Gastrocnemius medialis (tissue), 4 donors: Measurements from ENCODE around the gene KIF1B.

Source experiments
- POLR2A ChIP-seq, 2 donors: fragments of 450-650 bp; IDR thresholded peaks; one replicate each; pipeline ENCODE4 v1.6.1; 2017; ENCODE audit warnings: antibody characterized with exemption in 2 of 2, mild to moderate bottlenecking in 2 of 2, moderate library complexity in 2 of 2
- TF ChIP-seq, protein P1 (sequence below), 5 experiments: fragments of 450-650 bp in 3 of 5; fragments of 200-600 bp in 2 of 5; sonication (generic) in 2 of 5; IDR thresholded peaks in 4 of 5; conservative IDR thresholded peaks in 1 of 5; 1 replicate in 4 of 5; 2 replicates in 1 of 5; pipeline ENCODE4 v1.5.1; 2016 to 2019; ENCODE audit warnings: antibody characterized with exemption in 5 of 5, mild to moderate bottlenecking in 3 of 5, moderate library complexity in 3 of 5

DNA sequence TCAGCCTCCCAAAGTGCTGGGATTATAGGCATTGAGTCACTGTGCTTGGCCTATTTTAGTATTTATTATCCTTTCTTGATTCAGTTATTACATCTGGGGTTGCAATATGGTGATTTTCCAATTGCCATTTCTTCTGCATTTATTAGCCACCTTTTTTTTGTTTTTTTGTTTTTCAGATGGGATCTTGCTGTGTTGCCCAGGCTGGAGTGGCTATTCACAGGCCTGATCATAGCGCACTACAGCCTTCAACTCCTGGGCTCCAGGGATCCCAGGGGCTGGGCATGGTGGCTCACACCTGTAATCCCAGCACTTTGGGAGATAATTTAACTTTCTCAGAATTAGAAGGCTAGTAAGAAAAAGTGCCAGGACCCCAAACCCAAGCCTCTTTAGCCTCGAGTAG, 106.4 kb downstream of the KIF1B start:
- TF ChIP-seq, protein P1, sequence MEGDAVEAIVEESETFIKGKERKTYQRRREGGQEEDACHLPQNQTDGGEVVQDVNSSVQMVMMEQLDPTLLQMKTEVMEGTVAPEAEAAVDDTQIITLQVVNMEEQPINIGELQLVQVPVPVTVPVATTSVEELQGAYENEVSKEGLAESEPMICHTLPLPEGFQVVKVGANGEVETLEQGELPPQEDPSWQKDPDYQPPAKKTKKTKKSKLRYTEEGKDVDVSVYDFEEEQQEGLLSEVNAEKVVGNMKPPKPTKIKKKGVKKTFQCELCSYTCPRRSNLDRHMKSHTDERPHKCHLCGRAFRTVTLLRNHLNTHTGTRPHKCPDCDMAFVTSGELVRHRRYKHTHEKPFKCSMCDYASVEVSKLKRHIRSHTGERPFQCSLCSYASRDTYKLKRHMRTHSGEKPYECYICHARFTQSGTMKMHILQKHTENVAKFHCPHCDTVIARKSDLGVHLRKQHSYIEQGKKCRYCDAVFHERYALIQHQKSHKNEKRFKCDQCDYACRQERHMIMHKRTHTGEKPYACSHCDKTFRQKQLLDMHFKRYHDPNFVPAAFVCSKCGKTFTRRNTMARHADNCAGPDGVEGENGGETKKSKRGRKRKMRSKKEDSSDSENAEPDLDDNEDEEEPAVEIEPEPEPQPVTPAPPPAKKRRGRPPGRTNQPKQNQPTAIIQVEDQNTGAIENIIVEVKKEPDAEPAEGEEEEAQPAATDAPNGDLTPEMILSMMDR (IDR thresholded peaks at IDR 0.05 in 4 of 5, conservative IDR thresholded peaks at IDR 0.05 in 1 of 5), result no peak
- TF ChIP-seq POLR2A (IDR thresholded peaks at IDR 0.05), result no peak
